Pancreas (tissue), 10 donors: ENCODE measurements around the gene PITPNC1. TPM values are rescaled to one million over a fixed set of nuclear protein-coding genes. Genes with fewer than 3 reads are reported as not detected.
A peak's percentile ranks its signal among the peaks of the same experiment; 100 is the strongest.

Experiments
- ATAC-seq, 4 donors: fragments of 200-7000 bp; cut with Tn5 transposase; one replicate each; pipeline versions ENCODE4 v1.8.0 to v1.9.1; 2020; ENCODE audit warnings: mild to moderate bottlenecking in 4 of 4, moderate library complexity in 4 of 4
- DNase-seq, 6 donors: peaks; one replicate each; pipeline ENCODE4 v3.0.0-alpha.2; 2020
- FAIRE-seq: peaks from 2 replicates; lab custom pipeline; 2012; peaks lifted over from hg19 to GRCh38; lab: Jason Lieb, UNC
- H3K27ac ChIP-seq, 4 donors: fragments of 200-600 bp; sonication (generic); 1 replicate in 3 of 4; 2 replicates in 1 of 4; pipeline versions ENCODE4 v1.5.0 to v1.8.0; 2020
- H3K27me3 ChIP-seq, 4 donors: fragments of 200-600 bp; one replicate each; pipeline ENCODE4 v1.8.0; 2021
- H3K36me3 ChIP-seq, 3 donors: fragments of 200-600 bp; sonication (generic) in 1 of 3; one replicate each; pipeline versions ENCODE4 v1.5.0 to v1.8.0; 2020 to 2021
- H3K4me1 ChIP-seq, 3 donors: fragments of 200-600 bp; one replicate each; pipeline ENCODE4 v1.8.0; 2021
- H3K4me3 ChIP-seq, 4 donors: fragments of 200-600 bp; sonication (generic) in 2 of 4; one replicate each; pipeline versions ENCODE4 v1.5.0 to v1.8.0; 2020 to 2021
- H3K9me3 ChIP-seq, 4 donors: fragments of 200-600 bp; one replicate each; pipeline ENCODE4 v1.8.0; 2021
- WGBS, 2 donors: extraction: QIAGEN DNeasy Blood & Tissue Kit; methylation state at CpG; one replicate each; pipeline ENCODE4 v1.1.7; 2013; 5-methylcytosine and 5-hydroxymethylcytosine counted together
- intact Hi-C, 3 donors: fragments of 100-400 bp; cut with DNase I; formaldehyde crosslinking; loops; one replicate each; pipeline versions ENCODE4 v1.11.1 to v1.14.2; 2022
- polyA plus RNA-seq, 2 donors: library from polyadenylated mRNA; stranded (reverse); fragments of 200-250 nt; gene quantifications; one replicate each; pipeline ENCODE4 v1.2.3, GENCODE V29; 2013
- total RNA-seq, 6 donors: library from RNA; stranded (reverse); fragmentation: NEBNext Ultra II Directional in 4 of 6; extraction: Animal tissue kit (Norgen Biotek cat#: 25700) in 4 of 6; gene quantifications; one replicate each; pipeline versions ENCODE4 v1.2.1 to v1.2.4, GENCODE V29; 2021 to 2023
- TF ChIP-seq, protein P1 (sequence below), 4 donors: fragments of 200-600 bp; sonication (generic) in 3 of 4; IDR thresholded peaks; one replicate each; pipeline versions ENCODE4 v1.5.0 to v1.8.0; 2021; ENCODE audit warnings: antibody characterized with exemption in 4 of 4
- donor health status: healthy with polysubstance abuse.
- donor health status: DM: no; HTN: no; CAD: no; lungs with moderate emphysema.
- donor health status: DM: no; HTN: no; CAD: no.
- donor health status: control.
- donor health status: control.
- donor health status: Bipolar disorder and iron deficiency.
- donor health status: DM: yes; HTN: yes; CAD: no.
- donor health status: DM: no; HTN: no; CAD: no.
- donor health status: DM: no; HTN: no; CAD: no.
- donor health status: DM: yes; HTN: yes; CAD: no.

PITPNC1 gene
- total and polyA plus RNA-seq, 8 donors, result 9.5 to 28.8 (median 24.4) TPM

DNA sequence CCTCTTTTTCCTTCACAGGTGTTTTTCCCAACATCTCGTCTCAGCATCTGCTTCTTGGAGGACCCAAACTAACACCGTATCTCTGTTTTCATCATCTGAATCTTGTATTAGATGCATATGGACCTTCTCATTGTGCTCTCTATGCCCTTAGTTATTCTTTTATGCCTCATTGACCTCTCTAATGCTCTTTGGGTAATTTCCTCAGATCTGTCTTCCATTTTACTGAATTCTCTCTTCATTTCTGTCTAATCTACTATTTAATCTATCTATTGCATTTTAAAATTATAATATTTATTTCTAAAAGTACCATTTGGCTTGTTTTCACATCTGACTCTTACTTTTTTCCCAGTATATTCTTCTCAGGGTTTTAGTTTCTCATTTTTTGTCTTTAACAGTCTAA is 81.1 kb downstream of the PITPNC1 start:
- TF ChIP-seq, protein P1, sequence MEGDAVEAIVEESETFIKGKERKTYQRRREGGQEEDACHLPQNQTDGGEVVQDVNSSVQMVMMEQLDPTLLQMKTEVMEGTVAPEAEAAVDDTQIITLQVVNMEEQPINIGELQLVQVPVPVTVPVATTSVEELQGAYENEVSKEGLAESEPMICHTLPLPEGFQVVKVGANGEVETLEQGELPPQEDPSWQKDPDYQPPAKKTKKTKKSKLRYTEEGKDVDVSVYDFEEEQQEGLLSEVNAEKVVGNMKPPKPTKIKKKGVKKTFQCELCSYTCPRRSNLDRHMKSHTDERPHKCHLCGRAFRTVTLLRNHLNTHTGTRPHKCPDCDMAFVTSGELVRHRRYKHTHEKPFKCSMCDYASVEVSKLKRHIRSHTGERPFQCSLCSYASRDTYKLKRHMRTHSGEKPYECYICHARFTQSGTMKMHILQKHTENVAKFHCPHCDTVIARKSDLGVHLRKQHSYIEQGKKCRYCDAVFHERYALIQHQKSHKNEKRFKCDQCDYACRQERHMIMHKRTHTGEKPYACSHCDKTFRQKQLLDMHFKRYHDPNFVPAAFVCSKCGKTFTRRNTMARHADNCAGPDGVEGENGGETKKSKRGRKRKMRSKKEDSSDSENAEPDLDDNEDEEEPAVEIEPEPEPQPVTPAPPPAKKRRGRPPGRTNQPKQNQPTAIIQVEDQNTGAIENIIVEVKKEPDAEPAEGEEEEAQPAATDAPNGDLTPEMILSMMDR (IDR thresholded peaks at IDR 0.05), result no peak
- DNase-seq (no peak), ATAC-seq (no peak), FAIRE-seq (no peak)
- Histone ChIP-seq H3K36me3 (no peaks in the 10 kb centered on the region), H3K27me3 (no peaks in the 10 kb centered on the region), H3K4me1 (no peaks in the 10 kb centered on the region), H3K4me3 (no peak overlapping the region), H3K27ac (no peak overlapping the region), H3K9me3 (no peaks in the 10 kb centered on the region)
- intact Hi-C loops, result no loop called here
- WGBS, 2 donors, result 98 to 100% methylated on average over 2 of the region's 2 CpGs

DNA sequence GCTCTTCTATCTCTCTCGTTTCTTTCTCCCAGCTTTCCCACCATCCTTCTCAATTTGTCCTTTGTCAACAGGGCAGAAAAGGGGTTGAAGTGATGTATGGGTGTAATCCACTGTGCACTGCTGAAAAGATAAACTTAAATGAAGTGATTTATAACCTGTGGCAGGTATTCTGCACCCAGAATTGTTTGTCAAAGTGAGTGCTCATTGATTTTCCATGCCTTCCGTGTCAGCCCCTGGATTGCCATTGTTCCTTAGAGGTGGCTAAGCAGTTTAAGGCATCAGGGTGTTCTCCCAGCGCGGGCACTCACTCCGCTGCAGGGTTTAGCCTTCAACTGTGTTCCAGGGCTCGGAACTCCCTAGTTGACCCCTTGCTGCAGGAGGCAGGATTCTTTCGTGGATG is 82.9 kb downstream of the PITPNC1 start:
- TF ChIP-seq, protein P1 (IDR thresholded peaks at IDR 0.05), result no peak
- no peak for FAIRE-seq
- Histone ChIP-seq H3K4me3 (no peak overlapping the region), H3K9me3 (no peaks in the 10 kb centered on the region), H3K27me3 (no peaks in the 10 kb centered on the region), H3K36me3 (no peaks in the 10 kb centered on the region), H3K4me1 (no peaks in the 10 kb centered on the region), H3K27ac (no peak overlapping the region)
- intact Hi-C loops, result no loop called here
- ATAC-seq, result peak in 1 of 4 donors; percentile 17
- no peak for DNase-seq
- 62 to 64% methylated on average over 7 of the region's 7 CpGs for WGBS, 2 donors

DNA sequence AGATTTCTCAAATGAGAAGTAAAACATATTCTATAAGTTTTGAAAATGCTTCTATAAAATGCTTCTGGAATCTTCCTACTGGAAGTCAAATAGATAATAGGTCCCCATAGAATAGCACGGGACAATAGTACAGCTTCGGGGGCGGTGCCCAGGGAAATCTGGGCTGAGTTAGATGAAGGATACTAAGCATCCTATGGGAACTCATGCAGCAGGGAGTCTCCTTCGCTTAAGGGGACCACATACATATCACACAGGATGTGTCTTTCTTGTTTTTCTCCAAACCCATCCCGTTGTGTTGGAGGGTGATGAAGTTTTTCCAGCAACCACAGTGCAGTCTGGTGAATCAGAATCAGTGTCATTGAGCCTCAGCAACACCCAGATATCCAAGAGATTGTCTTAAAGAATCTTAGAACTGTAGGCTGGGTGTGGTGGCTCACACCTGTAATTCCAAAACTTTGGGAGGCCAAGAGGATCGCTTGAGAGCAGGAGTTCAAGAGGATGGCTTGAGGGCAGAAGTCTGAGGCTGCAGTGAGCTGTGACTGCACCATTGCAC is 84.2 kb downstream of the PITPNC1 start:
- TF ChIP-seq, protein P1 (IDR thresholded peaks at IDR 0.05), result no peak
- intact Hi-C loops, result no loop called here
- 94 to 97% methylated on average over 6 of the region's 6 CpGs for WGBS, 2 donors
- Histone ChIP-seq H3K27ac (no peak overlapping the region), H3K4me1 (no peaks in the 10 kb centered on the region), H3K36me3 (no peaks in the 10 kb centered on the region), H3K9me3 (no peaks in the 10 kb centered on the region), H3K27me3 (no peaks in the 10 kb centered on the region), H3K4me3 (no peak overlapping the region)
- FAIRE-seq (no peak), DNase-seq (no peak), ATAC-seq (no peak)

DNA sequence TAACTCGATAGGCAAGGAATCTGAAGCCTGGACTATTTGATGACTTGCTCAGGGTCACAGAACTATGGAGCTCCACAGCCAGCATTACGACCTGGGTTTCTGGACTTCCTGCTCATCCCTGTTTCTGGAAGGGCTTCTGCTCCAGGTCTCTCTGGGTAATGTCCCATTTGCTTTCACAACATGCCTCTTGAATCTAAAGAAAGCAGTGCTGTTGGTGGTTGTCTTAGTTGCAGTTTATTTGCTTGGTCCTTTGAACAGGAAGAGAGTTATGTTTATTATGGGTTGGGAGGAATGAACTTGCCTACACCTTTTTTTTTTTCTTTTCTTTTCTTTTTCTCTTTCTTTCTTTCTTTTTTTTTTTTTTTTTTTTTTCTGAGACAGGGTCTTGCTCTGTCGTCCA is 84.8 kb downstream of the PITPNC1 start:
- TF ChIP-seq, protein P1 (IDR thresholded peaks at IDR 0.05), result no peak
- Histone ChIP-seq H3K4me1 (no peaks in the 10 kb centered on the region), H3K27ac (no peak overlapping the region), H3K27me3 (no peaks in the 10 kb centered on the region), H3K9me3 (no peaks in the 10 kb centered on the region), H3K4me3 (no peak overlapping the region), H3K36me3 (no peaks in the 10 kb centered on the region)
- ATAC-seq (peak in 1 of 4 donors; percentile 32), FAIRE-seq (no peak), DNase-seq (no peak)
- intact Hi-C loops, result no loop called here
- WGBS, 2 donors, result 75 to 85% methylated on average over 3 of the region's 3 CpGs

DNA sequence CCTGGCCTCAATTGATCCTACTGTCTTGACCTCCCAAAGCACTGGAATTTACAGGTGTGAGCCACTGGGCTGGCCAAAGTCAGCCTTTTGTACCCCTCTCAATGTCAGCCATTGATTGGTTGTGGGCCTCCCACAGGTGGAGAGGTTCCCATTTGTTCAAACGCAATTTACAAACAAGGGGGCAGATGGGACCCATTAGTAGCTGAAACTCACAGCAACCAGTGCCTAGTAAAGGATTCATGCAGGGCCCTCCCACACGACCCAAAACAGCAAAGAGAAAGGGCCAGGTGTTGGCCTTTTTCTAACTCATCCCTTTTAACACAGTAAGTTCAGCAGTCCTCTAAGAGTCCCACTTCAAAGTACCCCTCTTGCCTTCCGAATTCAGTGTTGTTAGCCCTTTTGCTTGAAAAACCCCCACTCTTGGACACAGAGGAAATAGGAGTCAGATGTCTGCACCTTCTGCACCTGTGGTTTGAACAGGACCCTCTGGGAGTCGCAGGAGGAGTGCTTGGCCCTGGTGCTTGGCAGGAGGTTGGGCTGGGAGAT is 89.2 kb downstream of the PITPNC1 start:
- Histone ChIP-seq H3K27ac (no peak overlapping the region), H3K4me1 (no peaks in the 10 kb centered on the region), H3K36me3 (no peaks in the 10 kb centered on the region), H3K27me3 (no peaks in the 10 kb centered on the region), H3K9me3 (no peaks in the 10 kb centered on the region), H3K4me3 (no peak overlapping the region)
- ATAC-seq (no peak), DNase-seq (no peak), FAIRE-seq (no peak)
- TF ChIP-seq, protein P1 (IDR thresholded peaks at IDR 0.05), result no peak
- intact Hi-C loops, result no loop called here
- 77 to 82% methylated on average over 4 of the region's 4 CpGs for WGBS, 2 donors
